A673 (cell line): Measurements from ENCODE around the gene ADRA2C. TPM values are rescaled to one million over a fixed set of nuclear protein-coding genes. Genes with fewer than 3 reads are reported as not detected.

Experiments used
- BruUV-seq: library from RNA; stranded (reverse); fragments of 400-500 nt; replicated peaks from 2 replicates; lab custom pipeline; 2021; lab: Mats Ljungman, UMichigan
- CTCF ChIA-PET: fragments of 300-600 bp; sonication (Branson Sonifier 250); formaldehyde crosslinking; loops from one replicate; lab custom pipeline; 2022; ENCODE audit warnings: antibody characterized with exemption; lab: Charles Lee
- POLR2A ChIA-PET: fragments of 300-600 bp; sonication (Branson Sonifier 250); formaldehyde crosslinking; loops from one replicate; lab custom pipeline; 2022; ENCODE audit warnings: antibody characterized with exemption; ENCODE audit not compliant: low non-redundant PET; lab: Charles Lee
- DNase-seq: peaks from one replicate; pipeline ENCODE4 v3.0.0-alpha.2; 2015; ENCODE audit warnings: low spot score
- H3K27ac ChIP-seq: fragments of 200-600 bp; sonication (generic); 2 replicates; pipeline ENCODE4 v1.5.1; 2016; ENCODE audit warnings: mixed run types, low read depth, mild to moderate bottlenecking, mixed read lengths, antibody characterized with exemption, low read length; ENCODE audit not compliant: poor library complexity, severe bottlenecking
- H3K27me3 ChIP-seq: fragments of 200-600 bp; sonication (generic); replicated peaks from 2 replicates; pipeline ENCODE4 v1.6.1; 2017; ENCODE audit warnings: mixed run types, low read depth, mild to moderate bottlenecking, mixed read lengths, antibody characterized with exemption, low read length; ENCODE audit not compliant: insufficient read depth, poor library complexity
- H3K36me3 ChIP-seq: fragments of 200-600 bp; sonication (generic); 2 replicates; pipeline ENCODE4 v1.6.1; 2016; ENCODE audit warnings: mixed run types, mild to moderate bottlenecking, mixed read lengths, antibody characterized with exemption, low read length; ENCODE audit not compliant: insufficient read depth, poor library complexity, severe bottlenecking
- H3K4me1 ChIP-seq: fragments of 200-600 bp; sonication (generic); 2 replicates; pipeline ENCODE4 v1.6.1; 2017; ENCODE audit warnings: mixed run types, mild to moderate bottlenecking, mixed read lengths, antibody characterized with exemption, low read length; ENCODE audit not compliant: insufficient read depth, poor library complexity, severe bottlenecking
- H3K4me3 ChIP-seq: fragments of 200-600 bp; sonication (generic); 2 replicates; pipeline ENCODE4 v1.5.1; 2016; ENCODE audit warnings: low read depth, mixed run types, mild to moderate bottlenecking, mixed read lengths, low read length; ENCODE audit not compliant: poor library complexity, severe bottlenecking
- H3K9me3 ChIP-seq: fragments of 200-600 bp; sonication (generic); 2 replicates; pipeline ENCODE4 v1.6.1; 2016; ENCODE audit warnings: mixed run types, low read depth, mild to moderate bottlenecking, mixed read lengths, antibody characterized with exemption, low read length; ENCODE audit not compliant: poor library complexity, severe bottlenecking
- CTCF ChIP-seq: fragments of 300-800, 200-600 bp; sonication (generic); conservative IDR thresholded peaks from 2 replicates; pipeline ENCODE4 v1.5.1; 2017; ENCODE audit warnings: low read depth, mild to moderate bottlenecking, antibody characterized with exemption, low read length, moderate library complexity, mixed read lengths
- EZH2 ChIP-seq: fragments of 200-600 bp; sonication (generic); IDR thresholded peaks from 2 replicates; pipeline ENCODE4 v1.6.1; 2017; ENCODE audit warnings: borderline replicate concordance, low read depth, mild to moderate bottlenecking, mixed read lengths, antibody characterized with exemption, low read length; ENCODE audit not compliant: poor library complexity, severe bottlenecking
- intact Hi-C: fragments of 100-400 bp; cut with micrococcal nuclease; formaldehyde crosslinking; loops from one replicate; pipeline ENCODE4 v1.10.0; 2022; ENCODE audit not compliant: unreplicated experiment
- total RNA-seq: library from RNA; stranded (reverse); gene quantifications from 2 replicates; pipeline ENCODE4 v1.2.3, GENCODE V29; 2021

The ADRA2C gene
- total RNA-seq, 1 experiment from 2014 or later, result 14.8 TPM

- no TSS peak for BruUV-seq
- CTCF ChIA-PET, result no interaction called here
Measured at GRCh38 chr4:3775005-3775404, 8.8 kb downstream of the ADRA2C start.

GRCh38 chr4:3775576-3775975 lies 9.4 kb downstream of the ADRA2C start:
- no peak for TF ChIP-seq CTCF
- TF ChIP-seq EZH2, result no peak
- no peak for DNase-seq
- no peak overlapping the region for H3K4me3 ChIP-seq
- no peaks in the 10 kb centered on the region for H3K9me3 ChIP-seq
- CTCF ChIA-PET, result no interaction called here
- POLR2A ChIA-PET, result no interaction called here
- intact Hi-C loops, result no loop called here
- H3K27me3 ChIP-seq, result peaks cover 10% of the 10 kb centered on the region
- H3K36me3 ChIP-seq, result no peaks in the 10 kb centered on the region
- no peaks in the 10 kb centered on the region for H3K4me1 ChIP-seq
- no peak overlapping the region for H3K27ac ChIP-seq
- BruUV-seq, result no TSS peak

More at GRCh38 chr4:3775005-3775404, 8.8 kb downstream of the ADRA2C start:
- no peak overlapping the region for H3K4me3 ChIP-seq
- POLR2A ChIA-PET, result no interaction called here
- H3K27ac ChIP-seq, result no peak overlapping the region
- H3K9me3 ChIP-seq, result no peaks in the 10 kb centered on the region
- H3K36me3 ChIP-seq, result no peaks in the 10 kb centered on the region
- intact Hi-C loops, result no loop called here
- H3K27me3 ChIP-seq, result peaks cover 12% of the 10 kb centered on the region
- no peak for DNase-seq
- H3K4me1 ChIP-seq, result no peaks in the 10 kb centered on the region
- no peak for TF ChIP-seq EZH2
- no peak for TF ChIP-seq CTCF

- Histone ChIP-seq H3K36me3 (no peaks in the 10 kb centered on the region), H3K4me3 (no peak overlapping the region), H3K27me3 (peaks cover 8% of the 10 kb centered on the region), H3K27ac (no peak overlapping the region), H3K9me3 (no peaks in the 10 kb centered on the region), H3K4me1 (no peaks in the 10 kb centered on the region)
- no TSS peak for BruUV-seq
- TF ChIP-seq EZH2, result no peak
- TF ChIP-seq CTCF, result no peak
- CTCF ChIA-PET, result no interaction called here
- intact Hi-C loops, result no loop called here
- no peak for DNase-seq
- POLR2A ChIA-PET, result no interaction called here
Measured at GRCh38 chr4:3776166-3777032, 10.2 kb downstream of the ADRA2C start.
